Thoracic aorta (tissue), 2 donors: ENCODE data around the gene KLHL15. TPM values are rescaled to one million over a fixed set of nuclear protein-coding genes. Genes with fewer than 3 reads are reported as not detected.

ENCODE experiments used
- ATAC-seq: fragments of 150-250 bp; one replicate; pipeline ENCODE4 v1.8.0; 2017; ENCODE audit warnings: low read depth; ENCODE audit not compliant: insufficient number of reproducible peaks, low FRiP score
- DNase-seq: peaks from one replicate; pipeline ENCODE4 v3.0.0-alpha.2; 2020; ENCODE audit warnings: low spot score
- H3K27ac ChIP-seq, 2 donors: fragments of 200-600 bp; sonication (generic); 1 replicate in 1 of 2; 2 replicates in 1 of 2; pipeline ENCODE4 v1.5.1; 2016; ENCODE audit warnings: mild to moderate bottlenecking in 2 of 2, moderate library complexity in 2 of 2
- H3K27me3 ChIP-seq: fragments of 200-600 bp; sonication (generic); replicated peaks from 2 replicates; pipeline ENCODE4 v1.6.0; 2016; ENCODE audit warnings: mild to moderate bottlenecking; ENCODE audit not compliant: insufficient read depth
- H3K36me3 ChIP-seq: fragments of 200-600 bp; sonication (generic); one replicate; pipeline ENCODE4 v1.5.1; 2016
- H3K4me1 ChIP-seq, 2 donors: fragments of 200-600 bp; sonication (generic); 1 replicate in 1 of 2; 2 replicates in 1 of 2; pipeline versions ENCODE4 v1.5.1 to v1.6.0; 2016; ENCODE audit warnings: low read depth in 2 of 2, mild to moderate bottlenecking in 1 of 2; ENCODE audit not compliant: control insufficient read depth in 1 of 2
- H3K4me3 ChIP-seq: fragments of 200-600 bp; sonication (generic); 2 replicates; pipeline ENCODE4 v1.5.1; 2016; ENCODE audit warnings: mild to moderate bottlenecking
- H3K9me3 ChIP-seq: fragments of 200-600 bp; sonication (generic); 2 replicates; pipeline ENCODE4 v1.5.1; 2016
- total RNA-seq, 2 donors: library from RNA; depleted of rRNA; stranded (reverse); fragments of >200 nt; gene quantifications; one replicate each; pipeline versions ENCODE4 v1.1.0 to v1.2.3, GENCODE V29; 2016
- TF ChIP-seq, protein P1 (sequence below): fragments of 200-600 bp; sonication (generic); IDR thresholded peaks from one replicate; pipeline ENCODE4 v1.5.1; 2019; ENCODE audit warnings: antibody characterized with exemption

The KLHL15 gene
- total RNA-seq, 2 donors from 2014 or later: 4.7 to 13.1 TPM

DNA sequence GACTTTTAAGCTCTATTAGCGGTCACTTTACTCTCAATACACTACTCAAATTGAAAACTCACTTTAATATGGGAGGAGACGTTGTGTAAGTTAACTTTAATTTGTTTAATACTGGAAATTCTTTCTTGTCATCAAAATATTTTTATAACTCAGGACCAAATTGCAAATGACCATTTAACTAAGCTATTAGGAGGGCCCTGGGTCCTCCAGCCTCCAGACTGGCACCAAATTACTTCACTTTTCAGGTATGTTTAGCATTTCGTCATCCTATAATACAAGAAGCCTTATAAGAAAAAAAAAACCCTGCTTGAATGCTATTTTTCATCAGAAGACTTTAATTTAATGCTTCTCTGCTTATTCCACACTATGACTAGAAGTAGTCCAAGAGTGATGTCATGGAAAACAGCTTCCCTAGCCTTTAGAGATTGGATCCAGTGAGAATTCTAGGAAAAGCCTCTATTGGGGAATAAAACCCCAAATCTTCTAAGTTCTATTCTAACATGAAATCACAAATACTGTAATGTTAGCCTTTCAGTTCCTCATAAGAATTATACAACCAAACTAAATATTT is 6.6 kb downstream of the KLHL15 start:
- no peak for DNase-seq
- Histone ChIP-seq H3K4me1 (peaks cover 4 to 7% of the 10 kb centered on the region in 2 donors), H3K27me3 (no peaks in the 10 kb centered on the region), H3K27ac (peak overlapping the region in 1 of 2 donors; percentile 55), H3K4me3 (no peak overlapping the region), H3K9me3 (no peaks in the 10 kb centered on the region), H3K36me3 (no peaks in the 10 kb centered on the region)
- TF ChIP-seq, protein P1, sequence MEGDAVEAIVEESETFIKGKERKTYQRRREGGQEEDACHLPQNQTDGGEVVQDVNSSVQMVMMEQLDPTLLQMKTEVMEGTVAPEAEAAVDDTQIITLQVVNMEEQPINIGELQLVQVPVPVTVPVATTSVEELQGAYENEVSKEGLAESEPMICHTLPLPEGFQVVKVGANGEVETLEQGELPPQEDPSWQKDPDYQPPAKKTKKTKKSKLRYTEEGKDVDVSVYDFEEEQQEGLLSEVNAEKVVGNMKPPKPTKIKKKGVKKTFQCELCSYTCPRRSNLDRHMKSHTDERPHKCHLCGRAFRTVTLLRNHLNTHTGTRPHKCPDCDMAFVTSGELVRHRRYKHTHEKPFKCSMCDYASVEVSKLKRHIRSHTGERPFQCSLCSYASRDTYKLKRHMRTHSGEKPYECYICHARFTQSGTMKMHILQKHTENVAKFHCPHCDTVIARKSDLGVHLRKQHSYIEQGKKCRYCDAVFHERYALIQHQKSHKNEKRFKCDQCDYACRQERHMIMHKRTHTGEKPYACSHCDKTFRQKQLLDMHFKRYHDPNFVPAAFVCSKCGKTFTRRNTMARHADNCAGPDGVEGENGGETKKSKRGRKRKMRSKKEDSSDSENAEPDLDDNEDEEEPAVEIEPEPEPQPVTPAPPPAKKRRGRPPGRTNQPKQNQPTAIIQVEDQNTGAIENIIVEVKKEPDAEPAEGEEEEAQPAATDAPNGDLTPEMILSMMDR: no peak
- ATAC-seq: no peak

GRCh38 chrX:24019448-24019847 is 7.5 kb downstream of the KLHL15 start:
- no peak for DNase-seq
- Histone ChIP-seq H3K27ac (no peak overlapping the region), H3K4me1 (peaks cover 4 to 7% of the 10 kb centered on the region in 2 donors)

GRCh38 chrX:24018809-24019208 is 8.2 kb downstream of the KLHL15 start:
- no peaks in the 10 kb centered on the region for H3K9me3 ChIP-seq
- no peak overlapping the region for H3K4me3 ChIP-seq
- H3K36me3 ChIP-seq: no peaks in the 10 kb centered on the region
- H3K4me1 ChIP-seq: peaks cover 4 to 7% of the 10 kb centered on the region in 2 donors
- DNase-seq (no peak), ATAC-seq (no peak)
- H3K27ac ChIP-seq: no peak overlapping the region
- TF ChIP-seq, protein P1: no peak
- H3K27me3 ChIP-seq: no peaks in the 10 kb centered on the region

More at GRCh38 chrX:24019448-24019847, 7.5 kb downstream of the KLHL15 start:
- no peaks in the 10 kb centered on the region for H3K27me3 ChIP-seq
- no peaks in the 10 kb centered on the region for H3K36me3 ChIP-seq
- no peak for ATAC-seq
- TF ChIP-seq, protein P1: no peak
- no peak overlapping the region for H3K4me3 ChIP-seq
- no peaks in the 10 kb centered on the region for H3K9me3 ChIP-seq

DNA sequence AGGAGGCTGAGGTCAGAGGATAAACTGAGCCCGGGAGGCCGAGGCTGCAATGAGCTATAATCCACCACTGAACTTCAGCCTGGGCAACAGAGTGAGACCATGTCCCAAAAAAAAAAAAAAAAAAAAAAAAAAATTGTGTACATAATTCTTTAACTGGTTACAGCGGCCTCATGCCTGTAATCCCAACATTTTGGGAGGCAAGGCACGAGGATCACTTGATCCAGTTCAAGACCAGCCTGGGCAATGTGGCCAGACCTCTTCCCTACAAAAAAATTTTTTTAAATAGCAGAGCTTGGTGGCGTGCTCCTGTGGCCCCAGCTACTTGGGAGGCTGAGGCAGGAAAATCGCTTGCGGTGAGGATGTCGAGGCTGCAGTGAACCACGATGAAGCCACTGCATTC is 9.3 kb downstream of the KLHL15 start:
- no peaks in the 10 kb centered on the region for H3K36me3 ChIP-seq
- no peaks in the 10 kb centered on the region for H3K9me3 ChIP-seq

GRCh38 chrX:24014388-24015018 is 12.5 kb downstream of the KLHL15 start:
- Histone ChIP-seq H3K27me3 (no peaks in the 10 kb centered on the region), H3K4me1 (peaks cover 0 to 2% of the 10 kb centered on the region in 2 donors), H3K27ac (no peak overlapping the region), H3K36me3 (no peaks in the 10 kb centered on the region), H3K9me3 (no peaks in the 10 kb centered on the region), H3K4me3 (no peak overlapping the region)
- ATAC-seq (no peak), DNase-seq (no peak)
- TF ChIP-seq, protein P1: no peak

More for the DNA sequence above, 9.3 kb downstream of the KLHL15 start:
- Histone ChIP-seq H3K27ac (no peak overlapping the region), H3K27me3 (no peaks in the 10 kb centered on the region), H3K4me3 (no peak overlapping the region), H3K4me1 (peaks cover 4 to 7% of the 10 kb centered on the region in 2 donors)
- no peak for ATAC-seq
- TF ChIP-seq, protein P1: no peak
- DNase-seq: no peak
